ENCODE measurements around the gene AKT3. TPM values are rescaled to one million over a fixed set of nuclear protein-coding genes. Genes with fewer than 3 reads are reported as not detected.
"Not testable (repeated sequence)": the region's sequence is repeated elsewhere in the genome, so short reads cannot be mapped to it uniquely, and the experiment has no call there.

Gene AKT3
- total and polyA plus RNA-seq, 11 donors = 3.2 to 27.9 (median 16.6) TPM

- Histone ChIP-seq H3K9me3 (no peaks in the 10 kb centered on the region), H3K27ac (no peak overlapping the region), H3K36me3 (no peaks in the 10 kb centered on the region), H3K4me1 (no peaks in the 10 kb centered on the region), H3K4me3 (no peak overlapping the region), H3K27me3 (peaks cover 0 to 4% (median 0%) of the 10 kb centered on the region in 9 donors)
- intact Hi-C loops (cut with DNase I) = no loop called here
- WGBS, 4 donors = 89 to 97% (median 90%) methylated on average over 3 of the region's 3 CpGs
- no peak for ATAC-seq
- no peak for DNase-seq
- TF ChIP-seq, protein P1, sequence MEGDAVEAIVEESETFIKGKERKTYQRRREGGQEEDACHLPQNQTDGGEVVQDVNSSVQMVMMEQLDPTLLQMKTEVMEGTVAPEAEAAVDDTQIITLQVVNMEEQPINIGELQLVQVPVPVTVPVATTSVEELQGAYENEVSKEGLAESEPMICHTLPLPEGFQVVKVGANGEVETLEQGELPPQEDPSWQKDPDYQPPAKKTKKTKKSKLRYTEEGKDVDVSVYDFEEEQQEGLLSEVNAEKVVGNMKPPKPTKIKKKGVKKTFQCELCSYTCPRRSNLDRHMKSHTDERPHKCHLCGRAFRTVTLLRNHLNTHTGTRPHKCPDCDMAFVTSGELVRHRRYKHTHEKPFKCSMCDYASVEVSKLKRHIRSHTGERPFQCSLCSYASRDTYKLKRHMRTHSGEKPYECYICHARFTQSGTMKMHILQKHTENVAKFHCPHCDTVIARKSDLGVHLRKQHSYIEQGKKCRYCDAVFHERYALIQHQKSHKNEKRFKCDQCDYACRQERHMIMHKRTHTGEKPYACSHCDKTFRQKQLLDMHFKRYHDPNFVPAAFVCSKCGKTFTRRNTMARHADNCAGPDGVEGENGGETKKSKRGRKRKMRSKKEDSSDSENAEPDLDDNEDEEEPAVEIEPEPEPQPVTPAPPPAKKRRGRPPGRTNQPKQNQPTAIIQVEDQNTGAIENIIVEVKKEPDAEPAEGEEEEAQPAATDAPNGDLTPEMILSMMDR (IDR thresholded peaks at IDR 0.05) = no peak
- TF ChIP-seq POLR2A (IDR thresholded peaks at IDR 0.05) = no peak
Measured at GRCh38 chr1:243882276-243882675, 32.2 kb upstream of the AKT3 start.

DNA sequence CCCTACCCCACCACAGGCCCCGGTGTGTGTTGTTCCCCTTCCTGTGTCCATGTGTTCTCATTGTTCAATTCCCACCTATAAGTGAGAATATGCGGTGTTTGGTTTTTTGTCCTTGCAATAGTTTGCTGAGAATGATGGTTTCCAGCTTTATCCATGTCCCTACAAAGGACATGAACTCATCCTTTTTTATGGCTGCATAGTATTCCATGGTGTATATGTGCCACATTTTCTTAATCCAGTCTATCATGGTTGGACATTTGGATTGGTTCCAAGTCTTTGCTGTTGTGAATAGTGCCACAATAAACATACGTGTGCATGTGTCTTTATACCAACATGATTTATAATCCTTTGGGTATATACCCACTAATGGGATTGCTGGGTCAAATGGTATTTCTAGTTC, 27.0 kb upstream of the AKT3 start:
- intact Hi-C loops (cut with DNase I); DNase-seq; H3K4me3 ChIP-seq; ATAC-seq; H3K4me1 ChIP-seq; H3K27ac ChIP-seq; H3K27me3 ChIP-seq; H3K36me3 ChIP-seq: not testable (repeated sequence)
- peaks cover 0 to 38% (median 8%) of the 10 kb centered on the region in 12 donors for H3K9me3 ChIP-seq
- 94 to 96% (median 94%) methylated on average over 3 of the region's 3 CpGs for WGBS, 4 donors

GRCh38 chr1:243855616-243856318, 5.7 kb upstream of the AKT3 start:
- no peak overlapping the region for H3K4me3 ChIP-seq
- peaks cover 0 to 18% (median 0%) of the 10 kb centered on the region in 9 donors for H3K27me3 ChIP-seq
- H3K4me1 ChIP-seq = peaks cover 0 to 8% (median 5%) of the 10 kb centered on the region in 12 donors
- ATAC-seq = no peak
- H3K36me3 ChIP-seq = no peaks in the 10 kb centered on the region
- peaks cover 0 to 3% (median 0%) of the 10 kb centered on the region in 12 donors for H3K9me3 ChIP-seq
- no peak for TF ChIP-seq POLR2A (IDR thresholded peaks at IDR 0.05)
- TF ChIP-seq, protein P1 (IDR thresholded peaks at IDR 0.05) = no peak
- intact Hi-C loops (cut with DNase I) = loop anchor here in 4 of 10 donors (10.0 kb wide), 3 partner anchors 189 to 419 kb away; partner anchors contain the start of gene ZBTB18 (in 1 of the 4)
- DNase-seq = no peak
- H3K27ac ChIP-seq = no peak overlapping the region
- WGBS, 4 donors = 79 to 86% (median 85%) methylated on average over 11 of the region's 11 CpGs

DNA sequence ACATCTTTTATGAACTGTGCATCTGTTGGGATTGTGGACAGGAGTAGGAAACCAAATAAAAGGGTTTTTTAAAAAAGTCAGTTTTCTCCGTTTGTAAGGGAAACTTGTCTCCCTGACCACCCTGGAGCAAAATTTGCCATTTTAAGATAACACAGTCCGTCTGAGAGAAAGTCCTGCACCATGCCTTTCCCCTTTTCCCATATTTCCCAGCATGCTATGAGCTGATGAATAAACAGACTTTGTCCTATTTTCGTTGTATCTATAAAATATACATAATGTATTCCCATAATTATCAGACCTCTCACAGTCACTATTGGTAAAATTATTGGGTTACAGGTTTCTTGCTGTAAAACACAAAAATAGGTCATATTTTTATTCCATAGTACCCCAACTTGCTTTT, 1.7 kb upstream of the AKT3 start:
- H3K4me1 ChIP-seq = peaks cover 0 to 24% (median 8%) of the 10 kb centered on the region in 12 donors
- peaks cover 0 to 3% (median 0%) of the 10 kb centered on the region in 12 donors for H3K9me3 ChIP-seq
- H3K4me3 ChIP-seq = peak overlapping the region in 3 of 12 donors; percentile 77 to 89 (median 78)
- H3K27me3 ChIP-seq = peaks cover 0 to 24% (median 0%) of the 10 kb centered on the region in 9 donors
- peak overlapping the region in 1 of 12 donors; percentile 94 for H3K27ac ChIP-seq
- 38 to 54% (median 46%) methylated on average over 3 of the region's 3 CpGs for WGBS, 4 donors
- TF ChIP-seq POLR2A (IDR thresholded peaks at IDR 0.05) = no peak
- TF ChIP-seq, protein P1 (IDR thresholded peaks at IDR 0.05) = no peak
- intact Hi-C loops (cut with DNase I) = loop anchor here in 6 of 10 donors (2.0 to 10.0 kb wide), 6 partner anchors 65 to 423 kb away; partner anchors contain the start of gene ZBTB18 (in 1 of the 6)
- ATAC-seq (no peak), DNase-seq (no peak)
- no peaks in the 10 kb centered on the region for H3K36me3 ChIP-seq

All from heart left ventricle (tissue), 16 donors.